ENCODE results near the gene PCBP1.
"Not testable (repeated sequence)": the region's sequence is repeated elsewhere in the genome, so short reads cannot be mapped to it uniquely, and the experiment has no call there.

Gene PCBP1

GRCh38 chr2:70101174-70101573 lies 13.9 kb downstream of the PCBP1 start:
- H3K4me3 Mint-ChIP-seq = no peak overlapping the region
- H3K27ac Mint-ChIP-seq = no peak overlapping the region
- no peaks in the 10 kb centered on the region for H3K9me3 Mint-ChIP-seq
- H3K27me3 Mint-ChIP-seq = no peaks in the 10 kb centered on the region
- H3K36me3 Mint-ChIP-seq (ENCODE audit: low read depth) = no peaks in the 10 kb centered on the region
- no peak for DNase-seq
- peaks cover 43% of the 10 kb centered on the region for H3K4me1 Mint-ChIP-seq (ENCODE audit: low read depth)

GRCh38 chr2:70101686-70102085 lies 14.4 kb downstream of the PCBP1 start:
- not testable (repeated sequence) for H3K27me3 Mint-ChIP-seq; H3K27ac Mint-ChIP-seq; H3K9me3 Mint-ChIP-seq; H3K36me3 Mint-ChIP-seq (ENCODE audit: low read depth); H3K4me3 Mint-ChIP-seq; DNase-seq
- peaks cover 43% of the 10 kb centered on the region for H3K4me1 Mint-ChIP-seq (ENCODE audit: low read depth)

- not testable (repeated sequence) for H3K9me3 Mint-ChIP-seq; H3K4me3 Mint-ChIP-seq; DNase-seq; H3K36me3 Mint-ChIP-seq (ENCODE audit: low read depth); H3K27me3 Mint-ChIP-seq
- Mint-ChIP-seq H3K4me1 (ENCODE audit: low read depth) (peaks cover 48% of the 10 kb centered on the region), H3K27ac (peak overlapping the region; percentile 56)
These were observed 15.1 kb downstream of the PCBP1 start for GRCh38 chr2:70102323-70102905.

GRCh38 chr2:70103531-70104061 lies 16.3 kb downstream of the PCBP1 start:
- H3K9me3 Mint-ChIP-seq = no peaks in the 10 kb centered on the region
- H3K4me1 Mint-ChIP-seq (ENCODE audit: low read depth) = peaks cover 55% of the 10 kb centered on the region
- peak overlapping the region; percentile 72 for H3K4me3 Mint-ChIP-seq

GRCh38 chr2:70104231-70105111 lies 17.2 kb downstream of the PCBP1 start:
- H3K4me1 Mint-ChIP-seq (ENCODE audit: low read depth) = peaks cover 56% of the 10 kb centered on the region
- no peaks in the 10 kb centered on the region for H3K9me3 Mint-ChIP-seq
- H3K27ac Mint-ChIP-seq = peak overlapping the region; percentile 96
- no peaks in the 10 kb centered on the region for H3K27me3 Mint-ChIP-seq
- peak overlapping the region; percentile 72 for H3K4me3 Mint-ChIP-seq
- H3K36me3 Mint-ChIP-seq (ENCODE audit: low read depth) = no peaks in the 10 kb centered on the region
- peak; percentile 44 for DNase-seq

More at GRCh38 chr2:70103531-70104061, 16.3 kb downstream of the PCBP1 start:
- Mint-ChIP-seq H3K27ac (peak overlapping the region; percentile 96), H3K27me3 (no peaks in the 10 kb centered on the region), H3K36me3 (ENCODE audit: low read depth) (no peaks in the 10 kb centered on the region)
- DNase-seq = peak; percentile 55

GRCh38 chr2:70106138-70106537 lies 18.9 kb downstream of the PCBP1 start:
- H3K4me3 Mint-ChIP-seq; H3K36me3 Mint-ChIP-seq (ENCODE audit: low read depth); H3K9me3 Mint-ChIP-seq; H3K27me3 Mint-ChIP-seq: not testable (repeated sequence)
- Mint-ChIP-seq H3K27ac (peak overlapping the region; percentile 44), H3K4me1 (ENCODE audit: low read depth) (peaks cover 66% of the 10 kb centered on the region)
- DNase-seq = peak; percentile 17

GRCh38 chr2:70110397-70110796 lies 23.1 kb downstream of the PCBP1 start:
- not testable (repeated sequence) for H3K4me3 Mint-ChIP-seq; DNase-seq; H3K27me3 Mint-ChIP-seq; H3K36me3 Mint-ChIP-seq (ENCODE audit: low read depth); H3K9me3 Mint-ChIP-seq
- peaks cover 52% of the 10 kb centered on the region for H3K4me1 Mint-ChIP-seq (ENCODE audit: low read depth)
- peak overlapping the region; percentile 96 for H3K27ac Mint-ChIP-seq

- Mint-ChIP-seq H3K9me3 (no peaks in the 10 kb centered on the region), H3K36me3 (ENCODE audit: low read depth) (no peaks in the 10 kb centered on the region), H3K4me1 (ENCODE audit: low read depth) (peaks cover 64% of the 10 kb centered on the region), H3K27me3 (no peaks in the 10 kb centered on the region), H3K27ac (peak overlapping the region; percentile 61), H3K4me3 (no peak overlapping the region)
- DNase-seq = no peak
These were observed 24.7 kb downstream of the PCBP1 start for GRCh38 chr2:70111752-70112591.

GRCh38 chr2:70113359-70114070 lies 26.2 kb downstream of the PCBP1 start:
- Mint-ChIP-seq H3K27ac (no peak overlapping the region), H3K27me3 (no peaks in the 10 kb centered on the region), H3K4me3 (no peak overlapping the region), H3K9me3 (no peaks in the 10 kb centered on the region), H3K4me1 (ENCODE audit: low read depth) (peaks cover 56% of the 10 kb centered on the region), H3K36me3 (ENCODE audit: low read depth) (no peaks in the 10 kb centered on the region)
- no peak for DNase-seq

GRCh38 chr2:70115646-70116442 lies 28.6 kb downstream of the PCBP1 start:
- H3K36me3 Mint-ChIP-seq (ENCODE audit: low read depth) = no peaks in the 10 kb centered on the region
- no peak for DNase-seq
- no peak overlapping the region for H3K27ac Mint-ChIP-seq
- H3K27me3 Mint-ChIP-seq = no peaks in the 10 kb centered on the region
- H3K4me3 Mint-ChIP-seq = no peak overlapping the region
- no peaks in the 10 kb centered on the region for H3K9me3 Mint-ChIP-seq
- peaks cover 46% of the 10 kb centered on the region for H3K4me1 Mint-ChIP-seq (ENCODE audit: low read depth)

- H3K27ac Mint-ChIP-seq = peak overlapping the region; percentile 18
- H3K27me3 Mint-ChIP-seq = no peaks in the 10 kb centered on the region
- H3K36me3 Mint-ChIP-seq (ENCODE audit: low read depth) = no peaks in the 10 kb centered on the region
- H3K4me1 Mint-ChIP-seq (ENCODE audit: low read depth) = peaks cover 48% of the 10 kb centered on the region
- H3K9me3 Mint-ChIP-seq = no peaks in the 10 kb centered on the region
- no peak overlapping the region for H3K4me3 Mint-ChIP-seq
- no peak for DNase-seq
These were observed 29.8 kb downstream of the PCBP1 start for GRCh38 chr2:70116936-70117552.

GRCh38 chr2:70118798-70119454 lies 31.6 kb downstream of the PCBP1 start:
- Mint-ChIP-seq H3K27ac (peak overlapping the region; percentile 34), H3K36me3 (ENCODE audit: low read depth) (no peaks in the 10 kb centered on the region), H3K4me1 (ENCODE audit: low read depth) (peaks cover 59% of the 10 kb centered on the region), H3K27me3 (no peaks in the 10 kb centered on the region), H3K4me3 (no peak overlapping the region), H3K9me3 (no peaks in the 10 kb centered on the region)
- DNase-seq = no peak

Data from activated T-cell treated with anti-CD3 and anti-CD28 coated beads, Interleukin-2, amount 50 U/mL, for 24 hours (primary cell).